A549 (cell line): ENCODE measurements around the gene PGF. TPM values are rescaled to one million over a fixed set of nuclear protein-coding genes. Genes with fewer than 3 reads are reported as not detected.
"Not testable (repeated sequence)": the region's sequence is repeated elsewhere in the genome, so short reads cannot be mapped to it uniquely, and the experiment has no call there.

Source experiments
- ATAC-seq, 2 experiments: fragments of 200-7000 bp in 1 of 2; fragments of >200 bp in 1 of 2; cut with Nextera tagmentation in 1 of 2; cut with Tn5 transposase in 1 of 2; 3 replicates each; pipeline versions ENCODE4 v1.8.0 to v1.9.1; 2018 to 2020; ENCODE audit warnings: mild to moderate bottlenecking in 1 of 2, moderate library complexity in 1 of 2
- CTCF ChIA-PET: fragments of 300-600 bp; sonication (Branson Sonifier 250); formaldehyde crosslinking; extraction: SDS; loops from one replicate; lab custom pipeline; 2021; ENCODE audit warnings: antibody characterized with exemption, inconsistent platforms; lab: Yijun Ruan, JAX
- POLR2A ChIA-PET: fragments of 350-600 bp; formaldehyde crosslinking; extraction: SDS; loops from one replicate; lab custom pipeline; 2021; ENCODE audit warnings: antibody characterized with exemption, inconsistent platforms; lab: Yijun Ruan, JAX
- DNase-seq, 2 experiments: peaks; one replicate each; pipeline versions ENCODE4 v3.0.0 to v3.0.0-alpha.2; 2011 to 2016; ENCODE audit warnings: low read depth in 1 of 2, low spot score in 1 of 2
- FAIRE-seq: peaks from 2 replicates; lab custom pipeline; 2011; peaks lifted over from hg19 to GRCh38; lab: Jason Lieb, UNC
- H3K27ac ChIP-seq, 2 experiments: fragments of >200 bp; sonication (Bioruptor Twin); formaldehyde crosslinking; 3 replicates each; pipeline ENCODE4 v1.5.1; 2016 to 2017
- H3K4me1 ChIP-seq: fragments of >200 bp; sonication (Bioruptor Twin); formaldehyde crosslinking; 3 replicates; pipeline ENCODE4 v1.6.1; 2016
- H3K4me2 ChIP-seq: fragments of >200 bp; sonication (Bioruptor Twin); formaldehyde crosslinking; 3 replicates; pipeline ENCODE4 v1.6.1; 2016
- H3K4me3 ChIP-seq: fragments of >200 bp; sonication (Bioruptor Twin); formaldehyde crosslinking; 3 replicates; pipeline ENCODE4 v1.5.1; 2016
- H3K9me3 ChIP-seq: fragments of >200 bp; sonication (Bioruptor Twin); formaldehyde crosslinking; 3 replicates; pipeline ENCODE4 v1.6.1; 2016
- E2F6 ChIP-seq: IDR thresholded peaks from 2 replicates; pipeline ENCODE4 v1.6.1; 2012; ENCODE audit warnings: low read depth, borderline replicate concordance
- ESRRA ChIP-seq: fragments of 150-350 bp; IDR thresholded peaks from 2 replicates; pipeline ENCODE4 v1.6.1; 2014; ENCODE audit warnings: mild to moderate bottlenecking, low read length, borderline replicate concordance
- FOSB ChIP-seq: fragments of 250-450 bp; sonication (Bioruptor Pico); IDR thresholded peaks from 2 replicates; pipeline ENCODE4 v1.5.0; 2020; ENCODE audit warnings: mild to moderate bottlenecking, moderate library complexity
- FOSL2 ChIP-seq, 2 experiments: fragments of 450-650 bp in 1 of 2; fragments of >200 bp in 1 of 2; sonication (Bioruptor Twin) in 1 of 2; formaldehyde crosslinking; IDR thresholded peaks; 2 replicates each; pipeline versions ENCODE4 v1.5.0 to v1.6.1; 2016 to 2020; ENCODE audit warnings: mild to moderate bottlenecking in 1 of 2, moderate library complexity in 1 of 2
- GATA3 ChIP-seq: IDR thresholded peaks from 2 replicates; pipeline ENCODE4 v1.6.1; 2012; ENCODE audit warnings: borderline replicate concordance
- HDAC2 ChIP-seq: fragments of 200-600 bp; sonication (generic); IDR thresholded peaks from 2 replicates; pipeline ENCODE4 v1.6.1; 2016
- HES2 ChIP-seq: fragments of >200 bp; sonication (Bioruptor Twin); formaldehyde crosslinking; IDR thresholded peaks from 2 replicates; pipeline ENCODE4 v1.6.1; 2016
- HOXB13 ChIP-seq: fragments of 250-450 bp; sonication (Bioruptor Pico); IDR thresholded peaks from 2 replicates; pipeline ENCODE4 v1.5.0; 2020; ENCODE audit warnings: low read depth, mild to moderate bottlenecking, moderate library complexity
- JUNB ChIP-seq: fragments of >200 bp; sonication (Bioruptor Twin); formaldehyde crosslinking; IDR thresholded peaks from 2 replicates; pipeline ENCODE4 v1.6.1; 2016
- MAFK ChIP-seq: fragments of 450-650 bp; IDR thresholded peaks from 2 replicates; pipeline ENCODE4 v1.6.1; 2014; ENCODE audit not compliant: partially characterized antibody
- MYC ChIP-seq: IDR thresholded peaks from 2 replicates; pipeline ENCODE4 v1.6.1; 2012; ENCODE audit warnings: mild to moderate bottlenecking, inconsistent platforms, low read length, improper control_type of control experiment, borderline replicate concordance
- RFX5 ChIP-seq: fragments of 450-650 bp; IDR thresholded peaks from 2 replicates; pipeline ENCODE4 v1.7.1; 2014; ENCODE audit warnings: antibody characterized with exemption, mild to moderate bottlenecking, moderate library complexity
- RNF2 ChIP-seq: fragments of 200-600 bp; sonication (generic); IDR thresholded peaks from 2 replicates; pipeline ENCODE4 v1.6.1; 2016; ENCODE audit warnings: low read depth, mild to moderate bottlenecking, antibody characterized with exemption, moderate library complexity, borderline replicate concordance
- SMC3 ChIP-seq: fragments of >200 bp; sonication (Bioruptor Twin); formaldehyde crosslinking; IDR thresholded peaks from 3 replicates; pipeline ENCODE4 v1.6.1; 2018; ENCODE audit warnings: inconsistent platforms
- TFCP2L1 ChIP-seq: fragments of 250-450 bp; sonication (Bioruptor Pico); IDR thresholded peaks from 2 replicates; pipeline ENCODE4 v1.5.0; 2021; ENCODE audit warnings: mild to moderate bottlenecking
- ZC3H11A ChIP-seq: fragments of 450-650 bp; IDR thresholded peaks from 2 replicates; pipeline ENCODE4 v1.6.1; 2014; ENCODE audit warnings: antibody characterized with exemption, mild to moderate bottlenecking
- WGBS: methylation state at CpG from one replicate; pipeline ENCODE4 v1.1.6; 2017; ENCODE audit errors: missing lambda C conversion rate; 5-methylcytosine and 5-hydroxymethylcytosine counted together
- polyA plus RNA-seq, 4 experiments: library from polyadenylated mRNA; depleted of rRNA in 3 of 4; stranded (reverse); fragments of >200 nt; fragmentation: RNase III in 1 of 4; extraction: RNeasy Plus Mini Kit Qiagen cat#74134 plus additional on column Dnase treatment in 1 of 4; gene quantifications; 2 replicates in 3 of 4; 3 replicates in 1 of 4; pipeline ENCODE4 v1.2.3, GENCODE V29; 2011 to 2017
- TF ChIP-seq, protein P1 (sequence below): fragments of 250-450 bp; sonication (Bioruptor Pico); IDR thresholded peaks from 2 replicates; pipeline ENCODE4 v1.5.0; 2021; ENCODE audit warnings: mild to moderate bottlenecking, moderate library complexity, borderline replicate concordance
- TF ChIP-seq, protein P2 (sequence below): fragments of 150-350 bp; IDR thresholded peaks from 2 replicates; pipeline ENCODE4 v1.6.1; 2014; ENCODE audit warnings: low read depth, mild to moderate bottlenecking, low read length
- TF ChIP-seq, protein P3 (sequence below): fragments of >200 bp; sonication (Bioruptor Twin); formaldehyde crosslinking; IDR thresholded peaks from 3 replicates; pipeline ENCODE4 v1.6.1; 2016

The PGF gene
- polyA plus RNA-seq, 2 of the 4 experiments (the other 2 are of a cell fraction) = 0.63 to 1.1 TPM

- ATAC-seq = no peak; a peak in 1 of 6 replicates
- Histone ChIP-seq H3K4me1 (peaks cover 5% of the 10 kb centered on the region), H3K4me3 (no peak overlapping the region), H3K9me3 (no peaks in the 10 kb centered on the region)
- ChIA-PET CTCF (interaction anchor here (0.7 to 6.2 kb wide), 7 partner anchors 12 to 365 kb away, joined by 3 to 50 read pairs (median 3); no protein-coding TSS in a partner anchor), POLR2A (no interaction called here)
- DNase-seq = no peak
- TF ChIP-seq GATA3 (no peak), SMC3 (no peak), HDAC2 (no peak), RFX5 (no peak), FOSL2 (IDR thresholded peaks at IDR 0.05) (no peak), FOSL2 (CRISPR knock-in tag; IDR thresholded peaks at IDR 0.05) (no peak), ESRRA (no peak), TFCP2L1 (CRISPR knock-in tag) (no peak), JUNB (no peak), ZC3H11A (no peak), RNF2 (no peak), HES2 (no peak), MAFK (no peak)
- TF ChIP-seq, protein P1, sequence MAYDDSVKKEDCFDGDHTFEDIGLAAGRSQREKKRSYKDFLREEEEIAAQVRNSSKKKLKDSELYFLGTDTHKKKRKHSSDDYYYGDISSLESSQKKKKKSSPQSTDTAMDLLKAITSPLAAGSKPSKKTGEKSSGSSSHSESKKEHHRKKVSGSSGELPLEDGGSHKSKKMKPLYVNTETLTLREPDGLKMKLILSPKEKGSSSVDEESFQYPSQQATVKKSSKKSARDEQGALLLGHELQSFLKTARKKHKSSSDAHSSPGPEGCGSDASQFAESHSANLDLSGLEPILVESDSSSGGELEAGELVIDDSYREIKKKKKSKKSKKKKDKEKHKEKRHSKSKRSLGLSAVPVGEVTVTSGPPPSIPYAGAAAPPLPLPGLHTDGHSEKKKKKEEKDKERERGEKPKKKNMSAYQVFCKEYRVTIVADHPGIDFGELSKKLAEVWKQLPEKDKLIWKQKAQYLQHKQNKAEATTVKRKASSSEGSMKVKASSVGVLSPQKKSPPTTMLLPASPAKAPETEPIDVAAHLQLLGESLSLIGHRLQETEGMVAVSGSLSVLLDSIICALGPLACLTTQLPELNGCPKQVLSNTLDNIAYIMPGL = no peak
- TF ChIP-seq, protein P2, sequence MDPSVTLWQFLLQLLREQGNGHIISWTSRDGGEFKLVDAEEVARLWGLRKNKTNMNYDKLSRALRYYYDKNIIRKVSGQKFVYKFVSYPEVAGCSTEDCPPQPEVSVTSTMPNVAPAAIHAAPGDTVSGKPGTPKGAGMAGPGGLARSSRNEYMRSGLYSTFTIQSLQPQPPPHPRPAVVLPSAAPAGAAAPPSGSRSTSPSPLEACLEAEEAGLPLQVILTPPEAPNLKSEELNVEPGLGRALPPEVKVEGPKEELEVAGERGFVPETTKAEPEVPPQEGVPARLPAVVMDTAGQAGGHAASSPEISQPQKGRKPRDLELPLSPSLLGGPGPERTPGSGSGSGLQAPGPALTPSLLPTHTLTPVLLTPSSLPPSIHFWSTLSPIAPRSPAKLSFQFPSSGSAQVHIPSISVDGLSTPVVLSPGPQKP = no peak
- TF ChIP-seq, all 56 proteins: peak for 0
- FAIRE-seq = no peak
- H3K4me2 ChIP-seq = no peak overlapping the region
- H3K27ac ChIP-seq = no peak overlapping the region
- WGBS = 77% methylated on average over 26 of the region's 26 CpGs
These were observed 20.7 kb downstream of the PGF start for GRCh38 chr14:74934476-74935359.

DNA sequence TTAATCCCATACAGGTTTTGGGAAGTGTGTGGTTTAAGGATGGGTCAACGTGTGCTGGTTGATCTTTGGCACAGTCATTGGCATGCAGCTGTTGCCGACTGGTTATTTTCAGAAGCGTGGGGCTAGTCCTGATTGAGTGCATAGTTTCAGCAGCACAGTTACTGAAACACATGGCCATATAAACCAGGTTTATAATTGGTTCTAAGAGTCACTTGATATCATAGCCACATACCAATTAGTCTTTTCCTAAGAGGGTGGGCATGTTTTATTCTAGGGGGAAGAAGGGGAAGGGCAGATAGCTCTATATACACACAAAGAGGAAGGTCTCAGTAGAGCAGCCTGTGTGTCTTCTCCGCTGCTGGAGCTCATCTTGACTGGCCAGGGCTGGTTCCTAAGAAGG lies 21.4 kb downstream of the PGF start:
- POLR2A ChIA-PET = no interaction called here
- TF ChIP-seq, protein P1 = no peak
- TF ChIP-seq MYC = no peak
- no peak for TF ChIP-seq FOSB (CRISPR knock-in tag)
- no peak for TF ChIP-seq E2F6
- TF ChIP-seq, protein P3, sequence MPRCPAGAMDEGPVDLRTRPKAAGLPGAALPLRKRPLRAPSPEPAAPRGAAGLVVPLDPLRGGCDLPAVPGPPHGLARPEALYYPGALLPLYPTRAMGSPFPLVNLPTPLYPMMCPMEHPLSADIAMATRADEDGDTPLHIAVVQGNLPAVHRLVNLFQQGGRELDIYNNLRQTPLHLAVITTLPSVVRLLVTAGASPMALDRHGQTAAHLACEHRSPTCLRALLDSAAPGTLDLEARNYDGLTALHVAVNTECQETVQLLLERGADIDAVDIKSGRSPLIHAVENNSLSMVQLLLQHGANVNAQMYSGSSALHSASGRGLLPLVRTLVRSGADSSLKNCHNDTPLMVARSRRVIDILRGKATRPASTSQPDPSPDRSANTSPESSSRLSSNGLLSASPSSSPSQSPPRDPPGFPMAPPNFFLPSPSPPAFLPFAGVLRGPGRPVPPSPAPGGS = no peak
- TF ChIP-seq FOSL2 (IDR thresholded peaks at IDR 0.05) = no peak
- TF ChIP-seq FOSL2 (CRISPR knock-in tag; IDR thresholded peaks at IDR 0.05) = no peak
- no peak for TF ChIP-seq MAFK
- TF ChIP-seq HOXB13 = no peak
- TF ChIP-seq ZC3H11A = no peak
- ATAC-seq (peak in 1 of 2 experiments; percentile 28; a peak in 1 of 6 replicates), FAIRE-seq (no peak), DNase-seq (no peak)
- H3K4me1 ChIP-seq = peaks cover 3% of the 10 kb centered on the region; the same call in 1 of the 3 replicates
- CTCF ChIA-PET = interaction anchor here (0.8 to 6.2 kb wide), 6 partner anchors 13 to 154 kb away, joined by 3 to 50 read pairs (median 4); no protein-coding TSS in a partner anchor
- H3K9me3 ChIP-seq = no peaks in the 10 kb centered on the region
- no peak overlapping the region for H3K27ac ChIP-seq
- H3K4me3 ChIP-seq = no peak overlapping the region
- H3K4me2 ChIP-seq = no peak overlapping the region
- WGBS = 50% methylated on average over 4 of the region's 4 CpGs

DNA sequence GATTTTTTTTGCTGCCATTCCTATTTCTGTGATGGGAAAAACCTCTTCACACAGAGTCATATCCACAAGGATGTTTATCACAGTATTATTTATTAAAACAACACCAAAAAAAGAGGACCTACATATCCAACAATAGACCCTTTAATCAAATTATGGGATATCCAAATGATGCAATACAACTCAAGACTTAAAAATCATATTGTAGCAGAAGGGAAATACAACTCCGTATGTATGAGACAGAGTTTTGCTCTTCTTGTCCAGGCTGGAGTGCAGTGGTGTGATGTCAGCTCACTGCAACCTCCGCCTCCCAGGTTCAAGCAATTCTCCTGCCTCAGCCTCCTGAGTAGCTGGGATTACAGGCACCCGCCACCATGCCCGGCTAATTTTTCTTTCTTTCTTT lies 22.5 kb downstream of the PGF start:
- CTCF ChIA-PET = interaction anchor here (6.2 kb wide), 1 partner anchor 14 kb away, joined by 50 read pairs; no protein-coding TSS in a partner anchor
- H3K9me3 ChIP-seq, H3K27ac ChIP-seq, FAIRE-seq, H3K4me1 ChIP-seq, H3K4me2 ChIP-seq, POLR2A ChIA-PET, DNase-seq, H3K4me3 ChIP-seq, ATAC-seq: not testable (repeated sequence)
- WGBS = 74% methylated on average over 4 of the region's 4 CpGs
